ENCODE data around the gene ALK.

DNA sequence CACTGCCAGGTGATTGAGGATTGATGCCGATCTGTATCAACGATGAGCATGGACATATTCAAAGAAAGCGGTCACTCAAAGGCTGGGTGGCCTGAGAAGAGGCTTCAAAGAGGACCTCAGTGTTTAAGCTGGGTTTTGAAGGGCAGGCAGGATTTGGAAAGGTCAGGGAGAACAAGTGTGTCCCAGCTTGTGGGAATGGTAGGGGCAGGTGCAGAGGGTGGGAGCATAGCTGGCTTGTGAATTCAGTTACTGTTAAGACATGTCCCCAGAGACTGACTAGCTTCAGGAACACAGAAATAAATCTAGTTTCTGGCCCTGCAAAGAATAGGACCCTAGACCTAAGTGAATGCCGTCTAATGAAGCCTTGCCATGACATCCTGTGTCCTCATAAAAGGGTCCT, 442.7 kb downstream of the ALK start:
- TF ChIP-seq, protein P1, sequence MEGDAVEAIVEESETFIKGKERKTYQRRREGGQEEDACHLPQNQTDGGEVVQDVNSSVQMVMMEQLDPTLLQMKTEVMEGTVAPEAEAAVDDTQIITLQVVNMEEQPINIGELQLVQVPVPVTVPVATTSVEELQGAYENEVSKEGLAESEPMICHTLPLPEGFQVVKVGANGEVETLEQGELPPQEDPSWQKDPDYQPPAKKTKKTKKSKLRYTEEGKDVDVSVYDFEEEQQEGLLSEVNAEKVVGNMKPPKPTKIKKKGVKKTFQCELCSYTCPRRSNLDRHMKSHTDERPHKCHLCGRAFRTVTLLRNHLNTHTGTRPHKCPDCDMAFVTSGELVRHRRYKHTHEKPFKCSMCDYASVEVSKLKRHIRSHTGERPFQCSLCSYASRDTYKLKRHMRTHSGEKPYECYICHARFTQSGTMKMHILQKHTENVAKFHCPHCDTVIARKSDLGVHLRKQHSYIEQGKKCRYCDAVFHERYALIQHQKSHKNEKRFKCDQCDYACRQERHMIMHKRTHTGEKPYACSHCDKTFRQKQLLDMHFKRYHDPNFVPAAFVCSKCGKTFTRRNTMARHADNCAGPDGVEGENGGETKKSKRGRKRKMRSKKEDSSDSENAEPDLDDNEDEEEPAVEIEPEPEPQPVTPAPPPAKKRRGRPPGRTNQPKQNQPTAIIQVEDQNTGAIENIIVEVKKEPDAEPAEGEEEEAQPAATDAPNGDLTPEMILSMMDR (IDR thresholded peaks at IDR 0.05 in 2 of 3, conservative IDR thresholded peaks at IDR 0.05 in 1 of 3; ENCODE audit: control insufficient read depth in 2 of 3, extremely low read depth in 1 of 3, insufficient read depth in 1 of 3, low read depth in 3 of 3, low read length in 3 of 3), result no peak
- TF ChIP-seq TAF1 (IDR thresholded peaks at IDR 0.05; ENCODE audit: borderline replicate concordance, low read depth, low read length) (no peak), POLR2AphosphoS2 (IDR thresholded peaks at IDR 0.05; ENCODE audit: low read depth, low read length) (no peak), JUND (IDR thresholded peaks at IDR 0.05; ENCODE audit: low read depth, low read length) (no peak), WRNIP1 (IDR thresholded peaks at IDR 0.05; ENCODE audit: borderline replicate concordance, low read depth, low read length) (no peak), BCL11A (IDR thresholded peaks at IDR 0.05; ENCODE audit: low read depth, low read length) (no peak)

Measured in GM12878 (cell line).